HepG2 (cell line): ENCODE measurements around the gene ITIH1. TPM values are rescaled to one million over a fixed set of nuclear protein-coding genes. Genes with fewer than 3 reads are reported as not detected.
A peak's percentile ranks its signal among the peaks of the same experiment; 100 is the strongest.

Experiments used
- DPF2 ChIP-seq: sonication (generic); formaldehyde crosslinking; IDR thresholded peaks from 2 replicates; pipeline ENCODE4 v1.4.0; 2020; ENCODE audit warnings: mild to moderate bottlenecking, low read depth, missing genetic modification reagents, borderline replicate concordance
- ETV5 ChIP-seq: IDR thresholded peaks from 2 replicates; pipeline ENCODE4 v1.6.1; 2018; ENCODE audit warnings: missing biosample characterization, missing genetic modification reagents, inconsistent platforms, borderline replicate concordance
- FOXP1 ChIP-seq, 2 experiments: fragments of 450-650 bp in 1 of 2; IDR thresholded peaks; 2 replicates each; pipeline ENCODE4 v1.6.1; 2017 to 2018; ENCODE audit warnings: antibody characterized with exemption in 1 of 2
- GABPB1 ChIP-seq: IDR thresholded peaks from 2 replicates; pipeline ENCODE4 v1.6.1; 2016; ENCODE audit warnings: mild to moderate bottlenecking, missing genetic modification reagents, moderate library complexity, missing compliant biosample characterization
- GATA4 ChIP-seq: sonication (generic); IDR thresholded peaks from 2 replicates; pipeline ENCODE4 v1.6.1; 2016; ENCODE audit warnings: antibody characterized with exemption, low read depth, borderline replicate concordance
- KDM2A ChIP-seq: sonication (generic); formaldehyde crosslinking; IDR thresholded peaks from 2 replicates; pipeline ENCODE4 v1.4.0; 2020; ENCODE audit warnings: low read depth, missing genetic modification reagents, borderline replicate concordance
- KDM5B ChIP-seq: sonication (generic); formaldehyde crosslinking; IDR thresholded peaks from 2 replicates; pipeline ENCODE4 v1.4.0; 2020; ENCODE audit warnings: missing genetic modification reagents, mild to moderate bottlenecking, borderline replicate concordance
- LCORL ChIP-seq, 2 experiments: fragments of 450-650 bp in 1 of 2; sonication (generic) in 1 of 2; formaldehyde crosslinking in 1 of 2; IDR thresholded peaks; 2 replicates each; pipeline versions ENCODE4 v1.5.0 to v1.6.1; 2017 to 2020; ENCODE audit warnings: antibody characterized with exemption in 1 of 2, missing genetic modification reagents in 1 of 2
- NFIC ChIP-seq: IDR thresholded peaks from 2 replicates; pipeline ENCODE4 v1.6.1; 2012; ENCODE audit warnings: mild to moderate bottlenecking, low read length, inconsistent platforms
- NR2C2 ChIP-seq: sonication (generic); formaldehyde crosslinking; IDR thresholded peaks from 2 replicates; pipeline ENCODE4 v1.4.0; 2020; ENCODE audit warnings: missing genetic modification reagents, mild to moderate bottlenecking, moderate library complexity, borderline replicate concordance
- PAWR ChIP-seq: sonication (generic); formaldehyde crosslinking; IDR thresholded peaks from 2 replicates; pipeline ENCODE4 v1.4.0; 2020; ENCODE audit warnings: missing genetic modification reagents, mild to moderate bottlenecking, borderline replicate concordance
- POLR2AphosphoS5 ChIP-seq: IDR thresholded peaks from 2 replicates; pipeline ENCODE4 v1.6.1; 2012; ENCODE audit warnings: low read depth, low read length
- RARG ChIP-seq: sonication (generic); formaldehyde crosslinking; IDR thresholded peaks from 2 replicates; pipeline ENCODE4 v1.4.0; 2020; ENCODE audit warnings: low read depth, mild to moderate bottlenecking, missing genetic modification reagents
- RXRB ChIP-seq: IDR thresholded peaks from 2 replicates; pipeline ENCODE4 v1.6.1; 2016; ENCODE audit warnings: borderline replicate concordance, missing genetic modification reagents, missing compliant biosample characterization
- YEATS2 ChIP-seq: sonication (generic); formaldehyde crosslinking; IDR thresholded peaks from 2 replicates; pipeline ENCODE4 v1.4.0; 2020; ENCODE audit warnings: missing genetic modification reagents, borderline replicate concordance
- ZFP36L1 ChIP-seq: sonication (generic); formaldehyde crosslinking; IDR thresholded peaks from 2 replicates; pipeline ENCODE4 v1.8.0; 2022; ENCODE audit warnings: mild to moderate bottlenecking, missing genetic modification reagents, moderate library complexity
- ZNF550 ChIP-seq: sonication (generic); formaldehyde crosslinking; IDR thresholded peaks from 2 replicates; pipeline ENCODE4 v1.4.0; 2020; ENCODE audit warnings: mild to moderate bottlenecking, missing genetic modification reagents, borderline replicate concordance
- ZNF83 ChIP-seq: sonication (generic); formaldehyde crosslinking; IDR thresholded peaks from 2 replicates; pipeline ENCODE4 v1.4.0; 2020; ENCODE audit warnings: missing genetic modification reagents, mild to moderate bottlenecking, borderline replicate concordance
- ZSCAN5A ChIP-seq: sonication (generic); formaldehyde crosslinking; IDR thresholded peaks from 2 replicates; pipeline ENCODE4 v1.8.0; 2022; ENCODE audit warnings: mild to moderate bottlenecking, missing genetic modification reagents, borderline replicate concordance
- polyA plus RNA-seq, 8 experiments: library from polyadenylated mRNA; depleted of rRNA in 3 of 8; stranded (reverse) in 7 of 8; unstranded in 1 of 8; fragments of >200 nt; fragmentation: Illumina TruSeq in 4 of 8; extraction: Trizol in 4 of 8; gene quantifications; 2 replicates each; pipeline versions ENCODE4 v1.2.1 to v1.2.3, GENCODE V29; 2011 to 2016; ENCODE audit warnings: low read depth in 4 of 8, missing spikeins in 1 of 8, mixed read lengths in 1 of 8; ENCODE audit not compliant: insufficient read depth in 1 of 8
- total RNA-seq, 5 experiments: library from RNA; depleted of rRNA; stranded (reverse); fragments of >200 nt; fragmentation: Illumina TruSeq; extraction: Trizol; gene quantifications; 2 replicates each; pipeline ENCODE4 v1.2.3, GENCODE V29; 2016; ENCODE audit warnings: low read depth in 1 of 5
- TF ChIP-seq, protein P1 (sequence below): sonication (generic); formaldehyde crosslinking; IDR thresholded peaks from 2 replicates; pipeline ENCODE4 v1.5.1; 2020; ENCODE audit warnings: mild to moderate bottlenecking, missing genetic modification reagents, moderate library complexity

Gene ITIH1
- total and polyA plus RNA-seq, 2 of the 13 experiments (the other 11 are each of a cell fraction or from before 2014, with no cell fraction given): 12.3 to 19.6 TPM

DNA sequence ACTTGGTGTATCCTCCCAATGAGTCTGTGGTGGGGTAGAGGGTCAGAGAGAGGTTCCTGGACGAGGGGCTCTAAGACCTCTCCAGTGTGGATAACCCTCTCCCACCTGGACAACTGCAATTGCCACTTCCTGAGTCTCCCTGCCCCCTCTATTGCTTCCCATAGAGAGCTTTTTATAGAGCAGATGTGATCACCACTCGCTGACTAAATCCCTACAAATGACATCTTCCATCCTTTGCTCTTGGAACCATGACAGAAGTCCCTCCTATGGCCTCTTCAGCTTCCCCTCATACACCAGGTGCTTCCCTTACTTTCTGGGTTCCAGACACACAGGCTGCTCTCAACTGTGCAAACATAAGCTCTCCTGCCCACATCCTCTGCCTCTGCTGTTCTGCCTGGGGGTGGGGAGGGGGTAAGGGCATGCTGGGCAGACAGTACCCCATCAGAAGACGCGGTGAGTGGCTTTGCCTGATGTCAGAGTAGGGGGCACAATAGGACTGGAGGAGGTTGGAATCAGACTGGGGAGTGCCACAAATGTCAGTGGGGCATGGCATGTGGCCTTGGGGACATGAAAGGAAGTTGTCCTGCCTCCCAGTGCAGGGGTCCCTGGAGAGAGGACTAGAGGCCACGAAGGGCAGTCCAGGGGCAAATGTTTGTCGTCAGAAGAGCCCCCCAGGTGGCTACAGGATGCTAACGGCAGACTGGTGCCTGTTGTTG lies 32.4 kb downstream of the ITIH1 start (continued):
- TF ChIP-seq, protein P1, sequence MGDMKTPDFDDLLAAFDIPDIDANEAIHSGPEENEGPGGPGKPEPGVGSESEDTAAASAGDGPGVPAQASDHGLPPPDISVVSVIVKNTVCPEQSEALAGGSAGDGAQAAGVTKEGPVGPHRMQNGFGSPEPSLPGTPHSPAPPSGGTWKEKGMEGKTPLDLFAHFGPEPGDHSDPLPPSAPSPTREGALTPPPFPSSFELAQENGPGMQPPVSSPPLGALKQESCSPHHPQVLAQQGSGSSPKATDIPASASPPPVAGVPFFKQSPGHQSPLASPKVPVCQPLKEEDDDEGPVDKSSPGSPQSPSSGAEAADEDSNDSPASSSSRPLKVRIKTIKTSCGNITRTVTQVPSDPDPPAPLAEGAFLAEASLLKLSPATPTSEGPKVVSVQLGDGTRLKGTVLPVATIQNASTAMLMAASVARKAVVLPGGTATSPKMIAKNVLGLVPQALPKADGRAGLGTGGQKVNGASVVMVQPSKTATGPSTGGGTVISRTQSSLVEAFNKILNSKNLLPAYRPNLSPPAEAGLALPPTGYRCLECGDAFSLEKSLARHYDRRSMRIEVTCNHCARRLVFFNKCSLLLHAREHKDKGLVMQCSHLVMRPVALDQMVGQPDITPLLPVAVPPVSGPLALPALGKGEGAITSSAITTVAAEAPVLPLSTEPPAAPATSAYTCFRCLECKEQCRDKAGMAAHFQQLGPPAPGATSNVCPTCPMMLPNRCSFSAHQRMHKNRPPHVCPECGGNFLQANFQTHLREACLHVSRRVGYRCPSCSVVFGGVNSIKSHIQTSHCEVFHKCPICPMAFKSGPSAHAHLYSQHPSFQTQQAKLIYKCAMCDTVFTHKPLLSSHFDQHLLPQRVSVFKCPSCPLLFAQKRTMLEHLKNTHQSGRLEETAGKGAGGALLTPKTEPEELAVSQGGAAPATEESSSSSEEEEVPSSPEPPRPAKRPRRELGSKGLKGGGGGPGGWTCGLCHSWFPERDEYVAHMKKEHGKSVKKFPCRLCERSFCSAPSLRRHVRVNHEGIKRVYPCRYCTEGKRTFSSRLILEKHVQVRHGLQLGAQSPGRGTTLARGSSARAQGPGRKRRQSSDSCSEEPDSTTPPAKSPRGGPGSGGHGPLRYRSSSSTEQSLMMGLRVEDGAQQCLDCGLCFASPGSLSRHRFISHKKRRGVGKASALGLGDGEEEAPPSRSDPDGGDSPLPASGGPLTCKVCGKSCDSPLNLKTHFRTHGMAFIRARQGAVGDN: no peak
- TF ChIP-seq KDM5B: 0 out of 2 replicates have a peak, but pooled peaks have one; percentile 19
- TF ChIP-seq RARG: no peak
- TF ChIP-seq NR2C2 (CRISPR knock-in tag): no peak
- no peak for TF ChIP-seq LCORL (IDR thresholded peaks at IDR 0.05)
- TF ChIP-seq LCORL (CRISPR knock-in tag; IDR thresholded peaks at IDR 0.05): no peak
- no peak for TF ChIP-seq GATA4
- TF ChIP-seq ZNF550 (CRISPR knock-in tag): no peak
- no peak for TF ChIP-seq ZNF83 (CRISPR knock-in tag)
- TF ChIP-seq FOXP1 (IDR thresholded peaks at IDR 0.05): no peak
- no peak for TF ChIP-seq FOXP1 (CRISPR knock-in tag; IDR thresholded peaks at IDR 0.05)
- TF ChIP-seq PAWR: no peak
- TF ChIP-seq YEATS2 (CRISPR knock-in tag): no peak
- no peak for TF ChIP-seq DPF2
- no peak for TF ChIP-seq GABPB1
- no peak for TF ChIP-seq ETV5 (CRISPR knock-in tag)
- TF ChIP-seq NFIC: no peak
- no peak for TF ChIP-seq ZSCAN5A (CRISPR knock-in tag)
- peak; percentile 64; the same call in 1 of the 2 replicates for TF ChIP-seq KDM2A (CRISPR knock-in tag)
- TF ChIP-seq POLR2AphosphoS5: peak; percentile 47; the same call in 1 of the 2 replicates
- TF ChIP-seq ZFP36L1 (CRISPR knock-in tag): no peak
- no peak for TF ChIP-seq RXRB
